Effector memory CD4-positive, alpha-beta T cell (primary cell): ENCODE measurements around the gene STIM2.
A peak's percentile ranks its signal among the peaks of the same experiment; 100 is the strongest.

ENCODE experiments used
- DNase-seq, 3 donors: peaks; one replicate each; pipeline ENCODE4 v3.0.0-alpha.2; 2020
- H3K27ac ChIP-seq: 2 replicates; pipeline ENCODE4 v1.7.0; 2013; ENCODE audit warnings: mild to moderate bottlenecking, low read length, moderate library complexity; ENCODE audit not compliant: insufficient read depth, poor library complexity, severe bottlenecking
- H3K27me3 ChIP-seq: replicated peaks from 2 replicates; pipeline ENCODE4 v1.7.0; 2013; ENCODE audit warnings: mild to moderate bottlenecking, low read length; ENCODE audit not compliant: insufficient read depth, control insufficient read depth, poor library complexity, severe bottlenecking
- H3K36me3 ChIP-seq: 2 replicates; pipeline ENCODE4 v1.7.0; 2013; ENCODE audit warnings: mild to moderate bottlenecking, low read length, moderate library complexity; ENCODE audit not compliant: control insufficient read depth, insufficient read depth
- H3K4me1 ChIP-seq: 2 replicates; pipeline ENCODE4 v1.7.0; 2013; ENCODE audit warnings: low read length, mild to moderate bottlenecking; ENCODE audit not compliant: control insufficient read depth, insufficient read depth, poor library complexity, severe bottlenecking
- H3K4me3 ChIP-seq: 2 replicates; pipeline ENCODE4 v1.7.0; 2013; ENCODE audit warnings: low read length, low read depth, mild to moderate bottlenecking; ENCODE audit not compliant: insufficient read depth, poor library complexity, severe bottlenecking
- H3K9me3 ChIP-seq: 2 replicates; pipeline ENCODE4 v1.7.0; 2013; ENCODE audit warnings: mild to moderate bottlenecking, low read length, moderate library complexity; ENCODE audit not compliant: control insufficient read depth

The STIM2 gene

DNA sequence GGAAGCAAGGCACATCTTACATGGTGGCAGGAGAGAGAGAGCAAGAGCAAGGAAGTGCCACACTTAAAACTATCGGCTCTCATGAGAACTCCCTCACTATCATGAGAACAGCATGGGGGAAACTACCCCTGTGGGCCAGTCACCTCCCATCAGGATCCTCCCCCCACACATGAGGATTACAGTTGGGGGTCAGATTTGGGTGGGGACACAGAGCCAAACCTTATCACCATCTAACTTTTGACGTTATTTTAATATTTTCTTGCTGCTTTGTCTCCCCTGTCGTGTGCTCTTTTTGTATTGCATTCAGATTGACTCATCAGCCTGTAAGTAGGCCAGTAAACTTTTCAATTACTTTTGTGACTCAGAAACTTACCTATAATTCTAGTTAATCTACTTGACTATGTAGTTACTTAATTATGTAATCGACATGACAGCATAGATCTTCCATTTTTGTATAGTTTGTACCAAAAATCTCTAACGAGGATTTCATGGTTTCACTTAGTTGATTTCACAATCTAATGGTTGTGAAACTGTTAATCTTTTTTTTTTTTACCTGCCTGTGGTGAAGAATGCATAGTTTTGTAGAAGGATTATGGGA lies 18.3 kb downstream of the STIM2 start:
- Histone ChIP-seq H3K27ac (peak overlapping the region; percentile 61), H3K9me3 (no peaks in the 10 kb centered on the region), H3K27me3 (no peaks in the 10 kb centered on the region), H3K36me3 (no peaks in the 10 kb centered on the region), H3K4me1 (peaks cover 11% of the 10 kb centered on the region), H3K4me3 (no peak overlapping the region)
- peak in 2 of 3 donors; percentile 20 to 29 for DNase-seq

DNA sequence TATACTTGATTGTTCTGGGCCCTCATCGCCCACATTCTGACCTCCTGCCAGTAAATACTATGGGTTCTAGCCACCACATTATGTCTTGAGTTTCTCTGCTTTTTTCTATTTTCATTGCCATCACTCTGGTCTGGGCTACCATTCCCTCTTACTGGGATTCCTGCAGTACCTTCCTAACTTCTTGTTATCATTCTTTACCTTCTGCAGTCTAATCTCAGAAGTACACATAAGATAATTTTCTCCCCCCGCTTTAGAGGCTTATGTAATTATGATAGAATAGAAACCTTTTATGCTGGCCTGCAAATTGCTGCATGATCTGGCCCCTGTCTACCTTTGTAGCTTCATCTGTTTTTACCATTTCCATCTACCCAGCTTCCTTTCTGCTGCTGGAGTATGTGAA lies 19.2 kb downstream of the STIM2 start:
- Histone ChIP-seq H3K36me3 (no peaks in the 10 kb centered on the region), H3K27ac (peak overlapping the region; percentile 61), H3K4me3 (no peak overlapping the region), H3K9me3 (no peaks in the 10 kb centered on the region), H3K4me1 (peaks cover 11% of the 10 kb centered on the region), H3K27me3 (no peaks in the 10 kb centered on the region)
- no peak for DNase-seq

DNA sequence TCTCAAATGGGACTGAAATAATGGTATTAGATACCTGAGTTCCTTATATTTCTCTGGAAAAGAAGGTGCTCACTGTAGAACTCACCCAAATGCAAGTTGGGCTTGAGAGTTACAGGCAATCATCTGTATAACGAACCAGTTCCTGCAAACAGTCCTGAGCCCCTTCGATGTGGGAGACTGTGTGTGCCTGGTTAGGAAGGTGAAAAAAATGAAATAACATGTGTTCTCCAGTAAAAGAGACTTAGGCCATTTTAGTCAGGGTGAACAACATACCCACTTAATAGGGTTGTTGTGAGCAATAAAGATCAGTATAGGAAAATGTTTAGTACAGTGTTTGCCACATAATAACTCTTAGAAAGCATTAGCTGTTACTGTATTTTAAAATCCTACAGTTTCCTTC lies 23.4 kb downstream of the STIM2 start:
- H3K36me3 ChIP-seq = no peaks in the 10 kb centered on the region
- H3K27ac ChIP-seq = peak overlapping the region; percentile 82
- H3K4me1 ChIP-seq = peaks cover 26% of the 10 kb centered on the region
- H3K9me3 ChIP-seq = no peaks in the 10 kb centered on the region
- H3K27me3 ChIP-seq = no peaks in the 10 kb centered on the region
- peak overlapping the region; percentile 4 for H3K4me3 ChIP-seq
- DNase-seq = no peak

DNA sequence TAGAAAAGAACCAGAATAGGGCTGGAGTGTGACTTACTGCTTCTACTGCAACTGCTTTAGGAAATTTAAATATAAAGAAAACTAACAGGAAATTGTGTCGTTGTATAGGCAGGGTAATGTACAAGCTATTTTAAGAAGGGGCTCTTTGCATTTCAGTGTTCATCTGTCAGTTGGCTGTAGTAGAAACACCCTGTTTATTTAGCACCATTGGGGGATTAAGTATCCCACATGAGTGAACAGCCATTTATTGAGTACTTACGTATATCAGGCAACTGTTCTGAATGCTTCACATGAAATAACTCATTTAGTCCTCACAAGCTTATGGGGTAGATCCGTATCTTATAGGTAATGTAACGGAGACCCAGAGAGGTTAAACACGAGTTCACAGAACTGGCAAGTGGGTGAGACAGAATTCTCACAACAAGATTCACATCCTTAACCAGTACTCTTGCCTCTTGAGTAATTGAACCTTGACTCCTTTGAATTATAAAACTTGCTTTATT lies 23.9 kb downstream of the STIM2 start:
- peaks cover 26% of the 10 kb centered on the region for H3K4me1 ChIP-seq
- H3K4me3 ChIP-seq = peak overlapping the region; percentile 7
- peak overlapping the region; percentile 82 for H3K27ac ChIP-seq
- no peak for DNase-seq
- H3K9me3 ChIP-seq = no peaks in the 10 kb centered on the region
- H3K36me3 ChIP-seq = no peaks in the 10 kb centered on the region
- no peaks in the 10 kb centered on the region for H3K27me3 ChIP-seq

DNA sequence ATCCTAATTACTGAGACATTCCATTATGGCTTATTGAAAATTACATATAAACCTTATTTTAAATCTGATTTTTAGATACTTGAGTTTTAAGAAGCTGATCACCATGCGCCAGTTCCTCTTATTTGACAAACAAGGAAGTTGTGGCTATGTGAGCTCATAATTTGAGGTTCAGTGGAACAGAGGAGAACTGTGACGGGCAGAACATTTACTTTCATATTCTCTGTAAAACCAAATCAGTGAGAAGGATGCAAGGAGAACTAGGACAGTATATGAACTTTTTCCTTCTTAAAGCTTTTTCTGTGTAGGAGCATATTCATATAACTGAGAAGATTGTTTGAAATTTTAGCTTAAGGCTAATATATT lies 25.3 kb downstream of the STIM2 start:
- Histone ChIP-seq H3K36me3 (no peaks in the 10 kb centered on the region), H3K4me1 (peaks cover 26% of the 10 kb centered on the region), H3K27me3 (no peaks in the 10 kb centered on the region), H3K9me3 (no peaks in the 10 kb centered on the region), H3K4me3 (peak overlapping the region; percentile 34), H3K27ac (peak overlapping the region; percentile 82)
- peak in 2 of 3 donors; percentile 9 to 31 for DNase-seq

DNA sequence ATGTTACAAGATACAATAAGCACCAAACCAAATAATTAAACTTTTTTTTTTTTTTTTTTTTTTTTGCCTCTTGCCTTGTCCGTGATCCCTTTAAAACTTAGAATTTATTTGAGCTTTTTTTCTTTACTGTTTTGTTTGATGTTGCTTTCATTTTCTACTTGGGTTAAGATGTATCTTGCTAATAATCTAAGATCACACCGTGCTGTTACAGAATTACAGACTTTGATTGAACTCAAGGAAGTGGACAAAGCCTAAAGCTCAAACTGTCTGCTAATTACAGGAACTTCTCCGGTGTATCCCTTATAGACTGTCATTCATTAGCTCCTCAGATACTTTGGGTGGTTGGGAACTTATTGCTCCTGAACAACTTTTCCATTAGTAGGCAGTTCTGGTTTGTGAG lies 26.5 kb downstream of the STIM2 start:
- Histone ChIP-seq H3K27ac (peak overlapping the region; percentile 82), H3K36me3 (no peaks in the 10 kb centered on the region), H3K4me1 (peaks cover 26% of the 10 kb centered on the region), H3K27me3 (no peaks in the 10 kb centered on the region), H3K4me3 (peak overlapping the region; percentile 34), H3K9me3 (no peaks in the 10 kb centered on the region)
- no peak for DNase-seq

DNA sequence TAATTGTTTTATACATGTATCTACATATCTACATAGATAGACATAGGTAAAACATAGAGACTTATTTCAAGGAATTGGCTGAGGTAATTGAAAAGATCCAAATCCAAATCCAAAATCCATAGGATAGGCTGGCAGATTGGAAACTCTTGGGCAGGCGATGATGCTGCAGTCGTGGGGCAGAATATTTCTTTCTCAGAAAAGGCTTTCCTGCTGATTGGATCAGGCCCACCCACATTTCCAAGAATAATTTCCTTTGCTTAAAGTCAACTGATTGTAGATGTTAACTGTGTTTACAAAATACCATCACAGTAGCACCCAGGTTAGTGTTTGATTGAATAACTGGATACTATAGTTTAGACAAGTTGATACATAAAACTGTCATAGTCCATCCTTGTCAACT lies 27.2 kb downstream of the STIM2 start:
- peaks cover 26% of the 10 kb centered on the region for H3K4me1 ChIP-seq
- no peaks in the 10 kb centered on the region for H3K27me3 ChIP-seq
- H3K4me3 ChIP-seq = no peak overlapping the region
- no peak overlapping the region for H3K27ac ChIP-seq
- H3K9me3 ChIP-seq = no peaks in the 10 kb centered on the region
- DNase-seq = no peak
- H3K36me3 ChIP-seq = no peaks in the 10 kb centered on the region

DNA sequence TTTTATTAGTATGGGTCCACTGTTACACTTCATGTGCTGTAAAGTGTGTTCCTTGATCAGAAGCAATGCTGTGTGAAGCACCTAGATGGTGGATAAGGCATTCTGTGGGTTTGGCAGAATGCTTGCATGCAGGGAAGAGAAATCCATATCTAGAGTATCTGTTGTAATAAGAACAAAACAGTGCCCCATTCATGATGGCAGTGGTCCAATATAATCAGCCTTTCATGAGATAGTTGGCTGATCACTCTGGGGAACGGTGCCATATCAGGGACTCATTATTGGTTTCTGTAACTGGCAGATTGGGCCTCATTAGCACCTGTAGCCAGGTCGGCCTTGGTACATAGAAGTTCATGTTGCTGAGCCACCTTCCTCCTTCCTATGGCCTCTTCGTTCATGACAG lies 28.7 kb downstream of the STIM2 start:
- H3K4me3 ChIP-seq = no peak overlapping the region
- H3K4me1 ChIP-seq = peaks cover 15% of the 10 kb centered on the region
- DNase-seq = no peak
- H3K27ac ChIP-seq = no peak overlapping the region
- H3K27me3 ChIP-seq = no peaks in the 10 kb centered on the region
- H3K36me3 ChIP-seq = no peaks in the 10 kb centered on the region
- H3K9me3 ChIP-seq = no peaks in the 10 kb centered on the region

DNA sequence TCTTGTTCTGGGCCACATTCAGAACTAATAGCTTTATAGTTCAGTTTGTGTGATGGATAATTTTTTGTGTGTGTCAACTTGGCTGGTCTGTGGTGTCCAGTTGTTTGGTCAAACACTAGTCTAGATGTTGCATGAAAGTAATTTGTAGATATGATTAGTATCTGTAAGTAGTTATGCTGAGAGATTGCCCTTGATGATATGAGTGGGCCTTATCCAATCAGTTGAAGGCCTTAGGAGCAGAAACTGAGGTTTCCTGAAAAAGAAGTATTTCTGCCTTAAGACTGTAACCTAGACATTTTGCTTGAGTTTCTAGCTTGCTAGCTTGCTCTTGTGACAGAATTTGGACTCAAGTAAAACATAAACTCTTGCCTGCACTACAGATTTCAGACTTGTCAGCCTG lies 30.4 kb downstream of the STIM2 start:
- H3K36me3 ChIP-seq = no peaks in the 10 kb centered on the region
- no peak for DNase-seq
- no peak overlapping the region for H3K4me3 ChIP-seq
- H3K4me1 ChIP-seq = peaks cover 11% of the 10 kb centered on the region
- no peak overlapping the region for H3K27ac ChIP-seq
- no peaks in the 10 kb centered on the region for H3K9me3 ChIP-seq
- H3K27me3 ChIP-seq = no peaks in the 10 kb centered on the region

DNA sequence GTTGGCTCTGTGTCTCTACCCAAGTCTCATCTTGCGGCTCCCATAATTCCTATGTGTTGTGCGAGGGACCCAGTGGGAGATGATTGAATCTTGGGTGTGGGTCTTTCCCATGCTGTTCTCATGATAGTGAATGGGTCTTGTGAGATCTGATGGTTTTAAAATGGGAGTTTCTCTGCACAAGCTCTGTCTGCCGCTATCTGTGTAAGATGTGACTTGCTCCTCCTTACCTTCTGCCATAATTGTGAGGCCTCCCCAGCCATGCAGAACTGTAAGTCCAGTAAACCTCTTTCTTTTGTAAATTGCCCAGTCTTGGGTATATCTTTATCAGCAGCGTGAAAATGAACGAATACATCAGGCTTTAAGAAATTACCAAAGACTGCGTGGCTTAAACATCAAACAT lies 31.2 kb downstream of the STIM2 start:
- DNase-seq = no peak
- Histone ChIP-seq H3K4me1 (peaks cover 11% of the 10 kb centered on the region), H3K27ac (no peak overlapping the region), H3K27me3 (no peaks in the 10 kb centered on the region), H3K4me3 (no peak overlapping the region), H3K36me3 (no peaks in the 10 kb centered on the region), H3K9me3 (no peaks in the 10 kb centered on the region)
